Measurements from ENCODE around the gene XRCC5. TPM values are rescaled to one million over a fixed set of nuclear protein-coding genes. Genes with fewer than 3 reads are reported as not detected.

The XRCC5 gene
- total and polyA plus RNA-seq, 7 experiments from 2014 or later, result 168 to 347 (median 231) TPM

DNA sequence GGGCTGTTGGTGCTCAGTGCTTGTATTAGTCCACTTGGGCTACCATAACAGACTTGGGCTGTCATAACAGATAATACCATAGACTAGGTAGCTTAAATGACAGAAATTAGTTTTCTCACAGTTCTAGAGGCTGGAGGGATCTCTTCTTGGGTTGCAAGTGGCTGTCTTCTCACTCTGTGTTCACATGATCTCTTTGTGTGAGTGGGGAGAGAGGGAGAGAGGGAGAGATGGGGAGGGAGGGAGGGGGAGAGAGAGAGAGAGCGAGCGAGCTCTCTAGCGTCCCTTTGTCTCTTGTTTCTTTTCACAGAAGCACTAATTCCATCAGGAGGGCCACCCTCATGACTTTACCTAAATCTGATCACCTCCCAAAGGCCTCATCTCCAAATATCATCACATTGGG lies 4.5 kb upstream of the XRCC5 start:
- Histone ChIP-seq H3K4me1 (ENCODE audit: control insufficient read depth in 2 of 2, insufficient read depth in 2 of 2, low read length in 2 of 2) (peaks cover 1 to 3% of the 10 kb centered on the region in 2 donors), H3K27me3 (ENCODE audit: control insufficient read depth in 2 of 2, insufficient read depth in 2 of 2, low read length in 2 of 2) (no peaks in the 10 kb centered on the region), H3K27ac (ENCODE audit: low read depth, low read length) (no peak overlapping the region), H3K4me3 (ENCODE audit: low read length) (no peak overlapping the region), H3K9me3 (ENCODE audit: control insufficient read depth in 2 of 3, low read length in 3 of 3) (no peaks in the 10 kb centered on the region), H3K36me3 (ENCODE audit: control insufficient read depth in 2 of 3, insufficient read depth in 3 of 3, low read length in 3 of 3) (peaks cover 0 to 16% (median 4%) of the 10 kb centered on the region in 3 experiments)
- intact Hi-C loops (cut with micrococcal nuclease), result no loop called here
- POLR2A ChIA-PET, result interaction anchor here (0.8 kb wide), 1 partner anchor 31 kb away, joined by 3 read pairs; no protein-coding TSS in a partner anchor
- no peak overlapping the region for H3K4me3 Mint-ChIP-seq
- CTCF ChIA-PET, result no interaction called here
- H3K27ac Mint-ChIP-seq, result no peak overlapping the region
- peaks cover 0 to 4% (median 0%) of the 10 kb centered on the region in 5 donors for H3K27me3 Mint-ChIP-seq
- peaks cover 0 to 6% (median 0%) of the 10 kb centered on the region in 11 donors for H3K9me3 Mint-ChIP-seq
- DNase-seq (no peak), ATAC-seq (no peak)
- peaks cover 12 to 26% (median 15%) of the 10 kb centered on the region in 5 donors for H3K36me3 Mint-ChIP-seq
- H3K4me1 Mint-ChIP-seq, result peaks cover 0 to 24% (median 10%) of the 10 kb centered on the region in 7 donors

DNA sequence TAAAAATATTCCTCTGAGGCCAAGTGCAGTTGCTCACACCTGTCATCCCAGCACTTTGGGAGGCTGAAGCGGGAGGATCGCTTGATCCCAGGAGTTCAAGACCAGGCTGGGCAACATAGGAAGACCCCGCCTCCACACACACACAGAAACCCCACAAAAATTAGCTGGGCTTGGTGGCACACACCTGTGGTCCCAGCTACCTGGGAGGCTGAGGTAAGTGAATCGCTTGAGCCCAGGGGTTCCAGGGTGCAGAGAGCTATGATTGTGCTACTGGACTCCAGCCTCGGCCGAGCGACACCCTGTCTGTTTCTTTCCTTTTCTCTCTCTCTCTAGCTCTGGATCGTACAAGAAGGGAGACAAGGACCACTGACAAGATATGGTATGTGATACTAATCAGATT lies 1.8 kb upstream of the XRCC5 start:
- Histone ChIP-seq H3K27ac (ENCODE audit: low read depth, low read length) (no peak overlapping the region), H3K4me3 (ENCODE audit: low read length) (no peak overlapping the region), H3K36me3 (ENCODE audit: control insufficient read depth in 2 of 3, insufficient read depth in 3 of 3, low read length in 3 of 3) (peaks cover 0 to 15% (median 0%) of the 10 kb centered on the region in 3 experiments), H3K27me3 (ENCODE audit: control insufficient read depth in 2 of 2, insufficient read depth in 2 of 2, low read length in 2 of 2) (no peaks in the 10 kb centered on the region), H3K4me1 (ENCODE audit: control insufficient read depth in 2 of 2, insufficient read depth in 2 of 2, low read length in 2 of 2) (peaks cover 21 to 22% of the 10 kb centered on the region in 2 donors), H3K9me3 (ENCODE audit: control insufficient read depth in 2 of 3, low read length in 3 of 3) (no peaks in the 10 kb centered on the region)
- Mint-ChIP-seq H3K9me3 (peaks cover 0 to 6% (median 0%) of the 10 kb centered on the region in 11 donors), H3K4me1 (peaks cover 14 to 37% (median 33%) of the 10 kb centered on the region in 7 donors), H3K27me3 (peaks cover 0 to 4% (median 0%) of the 10 kb centered on the region in 5 donors), H3K27ac (peak overlapping the region in 3 of 9 donors; percentile 16 to 100 (median 74)), H3K4me3 (peak overlapping the region in 3 of 10 donors; percentile 2 to 96 (median 29)), H3K36me3 (peaks cover 4 to 26% (median 15%) of the 10 kb centered on the region in 5 donors)
- ChIA-PET CTCF (interaction anchor here (0.7 to 0.8 kb wide), 2 partner anchors 23 to 26 kb away, joined by 3 read pairs; partner anchors contain the start of genes PECR and TMEM169), POLR2A (interaction anchor here (1.9 to 8.9 kb wide), 3 partner anchors 13 to 49 kb away, joined by 5 to 166 read pairs (median 34); partner anchors contain the start of genes PECR and TMEM169)
- DNase-seq (no peak), ATAC-seq (no peak)
- intact Hi-C loops (cut with micrococcal nuclease), result no loop called here

DNA sequence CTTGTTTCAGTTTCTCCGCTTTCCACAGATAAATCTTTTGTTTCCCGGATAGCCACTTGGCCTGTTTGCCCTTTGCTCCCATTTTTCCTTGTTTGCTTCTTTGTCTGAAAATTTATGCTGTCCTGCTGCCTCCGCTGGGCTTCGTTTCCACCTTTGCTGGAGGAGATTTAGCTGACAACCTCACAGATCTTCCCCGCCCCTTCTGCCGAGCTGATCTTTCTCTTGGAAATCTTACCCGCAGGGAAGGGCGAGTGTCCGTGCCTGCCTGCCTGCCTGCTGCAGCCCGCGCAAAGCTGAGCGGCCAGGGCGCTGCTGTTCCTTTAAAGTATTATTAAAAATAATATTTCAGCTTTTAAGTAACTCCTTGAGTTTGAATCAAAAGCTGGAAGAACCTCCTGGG lies 1.4 kb upstream of the XRCC5 start:
- intact Hi-C loops (cut with micrococcal nuclease), result no loop called here

DNA sequence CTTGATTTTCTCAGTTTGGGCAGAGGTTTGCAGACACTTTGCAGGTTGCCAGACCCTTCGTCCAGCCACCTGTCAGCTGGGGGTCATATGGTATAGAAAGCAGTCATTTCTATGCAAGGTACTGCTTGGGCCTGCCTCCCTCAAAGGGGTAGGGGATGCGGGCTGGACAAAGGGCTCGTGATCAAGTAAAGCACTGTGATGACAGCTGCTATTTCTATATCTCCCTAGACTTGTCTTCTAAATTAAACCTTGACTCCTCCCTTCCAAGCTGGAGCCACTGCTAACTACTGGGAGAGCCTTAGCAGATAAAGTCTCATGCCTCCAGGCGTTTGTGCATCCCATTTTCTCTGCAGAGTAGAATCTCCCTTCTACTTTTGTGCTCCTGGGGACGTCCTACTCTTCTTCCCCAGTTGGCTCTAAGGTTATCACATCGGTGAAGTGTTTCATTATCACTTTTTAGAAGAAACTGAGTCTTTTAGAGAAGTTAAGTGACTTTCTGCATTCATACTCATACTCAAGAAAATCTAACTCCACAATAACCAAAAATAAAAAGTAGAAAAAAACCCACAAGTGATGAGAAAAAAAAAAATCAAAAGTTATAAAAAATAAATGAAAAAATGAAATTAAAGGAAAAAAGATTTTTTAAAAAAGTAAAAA lies 710 bp upstream of the XRCC5 start:
- Mint-ChIP-seq H3K9me3 (peaks cover 0 to 6% (median 0%) of the 10 kb centered on the region in 11 donors), H3K27me3 (peaks cover 0 to 4% (median 0%) of the 10 kb centered on the region in 5 donors), H3K27ac (peak overlapping the region; percentile 73 to 100 (median 99)), H3K4me3 (peak overlapping the region; percentile 96 to 100 (median 100)), H3K4me1 (peaks cover 14 to 49% (median 44%) of the 10 kb centered on the region in 7 donors), H3K36me3 (peaks cover 5 to 35% (median 20%) of the 10 kb centered on the region in 5 donors)
- intact Hi-C loops (cut with micrococcal nuclease), result no loop called here
- CTCF ChIA-PET, result interaction anchor here (0.6 to 3.8 kb wide), 6 partner anchors 15 to 400 kb away, joined by 3 to 14 read pairs (median 5); partner anchors contain the start of genes PECR and TMEM169
- no peak for ATAC-seq
- Histone ChIP-seq H3K9me3 (ENCODE audit: control insufficient read depth in 2 of 3, low read length in 3 of 3) (no peaks in the 10 kb centered on the region), H3K4me3 (ENCODE audit: low read length) (peak overlapping the region; percentile 96), H3K36me3 (ENCODE audit: control insufficient read depth in 2 of 3, insufficient read depth in 3 of 3, low read length in 3 of 3) (peaks cover 0 to 27% (median 0%) of the 10 kb centered on the region in 3 experiments), H3K27me3 (ENCODE audit: control insufficient read depth in 2 of 2, insufficient read depth in 2 of 2, low read length in 2 of 2) (no peaks in the 10 kb centered on the region), H3K27ac (ENCODE audit: low read depth, low read length) (peak overlapping the region; percentile 95), H3K4me1 (ENCODE audit: control insufficient read depth in 2 of 2, insufficient read depth in 2 of 2, low read length in 2 of 2) (peaks cover 21 to 24% of the 10 kb centered on the region in 2 donors)
- POLR2A ChIA-PET, result interaction anchor here (0.6 to 8.9 kb wide), 17 partner anchors 9 to 1699 kb away, joined by 3 to 166 read pairs (median 5); partner anchors contain the start of genes PECR, SMARCAL1 and TMEM169
- no peak for DNase-seq

More for the DNA sequence above, 1.4 kb upstream of the XRCC5 start:
- Histone ChIP-seq H3K36me3 (ENCODE audit: control insufficient read depth in 2 of 3, insufficient read depth in 3 of 3, low read length in 3 of 3) (peaks cover 0 to 20% (median 0%) of the 10 kb centered on the region in 3 experiments), H3K27ac (ENCODE audit: low read depth, low read length) (no peak overlapping the region), H3K4me1 (ENCODE audit: control insufficient read depth in 2 of 2, insufficient read depth in 2 of 2, low read length in 2 of 2) (peaks cover 21 to 24% of the 10 kb centered on the region in 2 donors), H3K9me3 (ENCODE audit: control insufficient read depth in 2 of 3, low read length in 3 of 3) (no peaks in the 10 kb centered on the region), H3K27me3 (ENCODE audit: control insufficient read depth in 2 of 2, insufficient read depth in 2 of 2, low read length in 2 of 2) (no peaks in the 10 kb centered on the region), H3K4me3 (ENCODE audit: low read length) (no peak overlapping the region)
- Mint-ChIP-seq H3K27ac (peak overlapping the region in 3 of 9 donors; percentile 16 to 100 (median 100)), H3K36me3 (peaks cover 5 to 29% (median 15%) of the 10 kb centered on the region in 5 donors), H3K27me3 (peaks cover 0 to 4% (median 0%) of the 10 kb centered on the region in 5 donors), H3K4me1 (peaks cover 14 to 42% (median 37%) of the 10 kb centered on the region in 7 donors), H3K9me3 (peaks cover 0 to 6% (median 0%) of the 10 kb centered on the region in 11 donors), H3K4me3 (peak overlapping the region in 5 of 10 donors; percentile 2 to 100 (median 96))
- DNase-seq, result no peak
- ATAC-seq, result no peak
- POLR2A ChIA-PET, result interaction anchor here (0.6 to 8.9 kb wide), 8 partner anchors 12 to 304 kb away, joined by 3 to 166 read pairs (median 6); partner anchors contain the start of genes PECR, SMARCAL1 and TMEM169
- CTCF ChIA-PET, result interaction anchor here (0.7 to 3.1 kb wide), 4 partner anchors 14 to 74 kb away, joined by 3 to 12 read pairs (median 4); partner anchors contain the start of genes PECR and TMEM169

DNA sequence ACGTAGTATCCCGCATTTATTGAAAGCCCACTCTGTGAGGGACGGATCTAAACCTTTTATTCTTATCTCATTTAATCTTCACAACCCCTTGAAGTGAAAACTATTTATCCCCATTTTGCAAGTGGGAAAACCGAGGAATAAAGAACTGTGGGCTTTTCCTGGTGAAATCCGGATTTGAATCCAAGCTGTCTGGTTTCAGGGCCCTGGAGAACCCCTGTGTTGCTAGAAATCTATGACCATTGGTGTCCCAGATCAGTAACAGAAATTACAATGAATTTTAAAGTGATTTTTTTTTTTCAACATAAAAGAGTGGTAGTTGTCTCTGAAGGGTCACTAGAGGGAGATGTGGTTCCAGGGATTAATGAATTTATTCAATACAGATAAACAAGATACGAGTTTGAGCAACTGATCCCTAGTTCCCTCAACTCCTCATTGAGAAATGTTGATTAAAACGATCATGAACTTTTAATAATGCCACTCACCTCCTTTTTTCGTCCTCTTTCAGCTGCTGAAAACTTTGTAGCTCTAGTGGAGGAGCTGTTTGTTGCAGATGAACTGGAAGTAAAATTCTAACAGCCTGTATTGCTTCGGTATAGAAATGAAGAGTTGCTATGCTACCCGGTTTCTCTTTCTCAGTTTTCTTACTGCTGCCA lies 940 bp downstream of the XRCC5 start:
- Mint-ChIP-seq H3K9me3 (peaks cover 0 to 11% (median 0%) of the 10 kb centered on the region in 11 donors), H3K4me1 (peaks cover 26 to 65% (median 59%) of the 10 kb centered on the region in 7 donors), H3K4me3 (peak overlapping the region; percentile 96 to 100 (median 100)), H3K36me3 (peaks cover 5 to 51% (median 28%) of the 10 kb centered on the region in 5 donors), H3K27me3 (peaks cover 0 to 6% (median 0%) of the 10 kb centered on the region in 5 donors), H3K27ac (peak overlapping the region; percentile 97 to 100 (median 100))
- Histone ChIP-seq H3K9me3 (ENCODE audit: control insufficient read depth in 2 of 3, low read length in 3 of 3) (no peaks in the 10 kb centered on the region), H3K27ac (ENCODE audit: low read depth, low read length) (peak overlapping the region; percentile 95), H3K4me3 (ENCODE audit: low read length) (peak overlapping the region; percentile 96), H3K27me3 (ENCODE audit: control insufficient read depth in 2 of 2, insufficient read depth in 2 of 2, low read length in 2 of 2) (no peaks in the 10 kb centered on the region), H3K36me3 (ENCODE audit: control insufficient read depth in 2 of 3, insufficient read depth in 3 of 3, low read length in 3 of 3) (peaks cover 8 to 37% (median 8%) of the 10 kb centered on the region in 3 experiments), H3K4me1 (ENCODE audit: control insufficient read depth in 2 of 2, insufficient read depth in 2 of 2, low read length in 2 of 2) (peaks cover 28 to 36% of the 10 kb centered on the region in 2 donors)
- DNase-seq (peak in 7 of 9 donors; percentile 14 to 52 (median 33)), ATAC-seq (no peak)
- intact Hi-C loops (cut with micrococcal nuclease), result loop anchor here (1.0 to 5.0 kb wide), 12 partner anchors 10 to 1301 kb away; partner anchors contain the start of genes ATIC (in 2 of the 2), BARD1 (in 2 of the 2), RPL37A (in 2 of the 2) and SMARCAL1 (in 2 of the 2)
- CTCF ChIA-PET, result interaction anchor here (0.7 to 3.8 kb wide), 11 partner anchors 10 to 548 kb away, joined by 3 to 14 read pairs (median 4); partner anchors contain the start of genes PECR and TMEM169
- POLR2A ChIA-PET, result interaction anchor here (0.9 to 8.9 kb wide), 10 partner anchors 10 to 78 kb away, joined by 3 to 166 read pairs (median 7); partner anchors contain the start of genes PECR and TMEM169
